ENCODE results near the gene FAM3C. TPM values are rescaled to one million over a fixed set of nuclear protein-coding genes. Genes with fewer than 3 reads are reported as not detected.

The FAM3C gene
- total RNA-seq, 1 donor from 2014 or later, result 38.6 TPM

GRCh38 chr7:121419201-121420148, 23.4 kb upstream of the FAM3C start:
- Mint-ChIP-seq H3K27me3 (ENCODE audit: low read depth) (no peaks in the 10 kb centered on the region), H3K27ac (ENCODE audit: unreplicated experiment) (no peak overlapping the region), H3K4me1 (ENCODE audit: low read depth) (no peaks in the 10 kb centered on the region), H3K9me3 (ENCODE audit: low read depth) (no peaks in the 10 kb centered on the region), H3K36me3 (ENCODE audit: low read depth) (no peaks in the 10 kb centered on the region), H3K4me3 (ENCODE audit: unreplicated experiment) (no peak overlapping the region)
- peak; percentile 56 for DNase-seq (ENCODE audit: low spot score)
- no peak for TF ChIP-seq CTCF (IDR thresholded peaks at IDR 0.05)

GRCh38 chr7:121416533-121416932, 20.4 kb upstream of the FAM3C start:
- TF ChIP-seq CTCF (IDR thresholded peaks at IDR 0.05), result no peak
- DNase-seq (ENCODE audit: low spot score), result no peak
- no peak overlapping the region for H3K27ac Mint-ChIP-seq (ENCODE audit: unreplicated experiment)
- no peaks in the 10 kb centered on the region for H3K27me3 Mint-ChIP-seq (ENCODE audit: low read depth)
- H3K4me3 Mint-ChIP-seq (ENCODE audit: unreplicated experiment), result no peak overlapping the region
- no peaks in the 10 kb centered on the region for H3K9me3 Mint-ChIP-seq (ENCODE audit: low read depth)
- no peaks in the 10 kb centered on the region for H3K4me1 Mint-ChIP-seq (ENCODE audit: low read depth)
- H3K36me3 Mint-ChIP-seq (ENCODE audit: low read depth), result no peaks in the 10 kb centered on the region

- no peak overlapping the region for H3K27ac Mint-ChIP-seq (ENCODE audit: unreplicated experiment)
- no peaks in the 10 kb centered on the region for H3K4me1 Mint-ChIP-seq (ENCODE audit: low read depth)
- DNase-seq (ENCODE audit: low spot score), result no peak
- H3K9me3 Mint-ChIP-seq (ENCODE audit: low read depth), result no peaks in the 10 kb centered on the region
- no peaks in the 10 kb centered on the region for H3K27me3 Mint-ChIP-seq (ENCODE audit: low read depth)
- no peak overlapping the region for H3K4me3 Mint-ChIP-seq (ENCODE audit: unreplicated experiment)
- no peaks in the 10 kb centered on the region for H3K36me3 Mint-ChIP-seq (ENCODE audit: low read depth)
- TF ChIP-seq CTCF (IDR thresholded peaks at IDR 0.05), result no peak
These were observed 18.3 kb upstream of the FAM3C start for GRCh38 chr7:121414436-121414835.

GRCh38 chr7:121411597-121411979, 15.5 kb upstream of the FAM3C start:
- no peak for TF ChIP-seq CTCF (IDR thresholded peaks at IDR 0.05)
- Mint-ChIP-seq H3K27ac (ENCODE audit: unreplicated experiment) (no peak overlapping the region), H3K36me3 (ENCODE audit: low read depth) (no peaks in the 10 kb centered on the region), H3K9me3 (ENCODE audit: low read depth) (no peaks in the 10 kb centered on the region), H3K4me1 (ENCODE audit: low read depth) (no peaks in the 10 kb centered on the region), H3K27me3 (ENCODE audit: low read depth) (no peaks in the 10 kb centered on the region), H3K4me3 (ENCODE audit: unreplicated experiment) (no peak overlapping the region)
- DNase-seq (ENCODE audit: low spot score), result no peak

- H3K4me1 Mint-ChIP-seq (ENCODE audit: low read depth), result no peaks in the 10 kb centered on the region
- H3K4me3 Mint-ChIP-seq (ENCODE audit: unreplicated experiment), result no peak overlapping the region
- no peaks in the 10 kb centered on the region for H3K36me3 Mint-ChIP-seq (ENCODE audit: low read depth)
- no peaks in the 10 kb centered on the region for H3K27me3 Mint-ChIP-seq (ENCODE audit: low read depth)
- no peaks in the 10 kb centered on the region for H3K9me3 Mint-ChIP-seq (ENCODE audit: low read depth)
- H3K27ac Mint-ChIP-seq (ENCODE audit: unreplicated experiment), result no peak overlapping the region
- no peak for DNase-seq (ENCODE audit: low spot score)
- TF ChIP-seq CTCF (IDR thresholded peaks at IDR 0.05), result no peak
These were observed 14.9 kb upstream of the FAM3C start for GRCh38 chr7:121410829-121411596.

All from chondrocyte (in vitro differentiated cells).